Measurements from ENCODE around the gene GPRIN3. TPM values are rescaled to one million over a fixed set of nuclear protein-coding genes. Genes with fewer than 3 reads are reported as not detected.
A peak's percentile ranks its signal among the peaks of the same experiment; 100 is the strongest.

GPRIN3 gene
- total RNA-seq, 1 donor from 2014 or later = 2.6 TPM

- Histone ChIP-seq H3K9me3 (ENCODE audit: insufficient read depth, low read depth, low read length) (no peaks in the 10 kb centered on the region), H4K20me1 (ENCODE audit: insufficient read depth, low read length) (no peaks in the 10 kb centered on the region), H3K4me2 (ENCODE audit: low read length) (no peak overlapping the region), H3K27ac (ENCODE audit: low read depth, low read length) (no peak overlapping the region), H3K4me1 (ENCODE audit: insufficient read depth, low read length) (no peaks in the 10 kb centered on the region), H3K79me2 (ENCODE audit: insufficient read depth, low read length) (no peaks in the 10 kb centered on the region), H3K27me3 (ENCODE audit: insufficient read depth, low read length) (no peaks in the 10 kb centered on the region), H3K9ac (ENCODE audit: low read length) (no peak overlapping the region), H3K4me3 (ENCODE audit: insufficient read depth, low read depth, low read length) (no peak overlapping the region), H3K36me3 (ENCODE audit: insufficient read depth, low read length) (no peaks in the 10 kb centered on the region), H2AFZ (ENCODE audit: low read depth, low read length) (no peak overlapping the region)
- Mint-ChIP-seq H3K27ac (ENCODE audit: unreplicated experiment) (no peak overlapping the region), H3K4me3 (ENCODE audit: unreplicated experiment) (no peak overlapping the region), H3K36me3 (ENCODE audit: low read depth, unreplicated experiment) (no peaks in the 10 kb centered on the region), H3K27me3 (ENCODE audit: low read depth, unreplicated experiment) (no peaks in the 10 kb centered on the region), H3K9me3 (ENCODE audit: unreplicated experiment) (peaks cover 3% of the 10 kb centered on the region), H3K4me1 (ENCODE audit: low read depth, unreplicated experiment) (peaks cover 11% of the 10 kb centered on the region)
- no peak for FAIRE-seq
- TF ChIP-seq EZH2 (IDR thresholded peaks at IDR 0.05; ENCODE audit: insufficient read depth, low read length) (no peak), CTCF (IDR thresholded peaks at IDR 0.05; ENCODE audit: insufficient read depth, low read depth, low read length) (no peak)
- no peak for DNase-seq (ENCODE audit: low read depth)
Measured at GRCh38 chr4:89329280-89329679, 21.7 kb upstream of the GPRIN3 start.

GRCh38 chr4:89324671-89325070 is 17.1 kb upstream of the GPRIN3 start:
- Histone ChIP-seq H3K4me3 (ENCODE audit: insufficient read depth, low read depth, low read length) (no peak overlapping the region), H3K4me2 (ENCODE audit: low read length) (peak overlapping the region; percentile 1), H3K79me2 (ENCODE audit: insufficient read depth, low read length) (no peaks in the 10 kb centered on the region), H2AFZ (ENCODE audit: low read depth, low read length) (no peak overlapping the region), H3K27ac (ENCODE audit: low read depth, low read length) (no peak overlapping the region), H3K27me3 (ENCODE audit: insufficient read depth, low read length) (no peaks in the 10 kb centered on the region), H3K36me3 (ENCODE audit: insufficient read depth, low read length) (no peaks in the 10 kb centered on the region), H4K20me1 (ENCODE audit: insufficient read depth, low read length) (no peaks in the 10 kb centered on the region), H3K9me3 (ENCODE audit: insufficient read depth, low read depth, low read length) (no peaks in the 10 kb centered on the region), H3K9ac (ENCODE audit: low read length) (no peak overlapping the region), H3K4me1 (ENCODE audit: insufficient read depth, low read length) (no peaks in the 10 kb centered on the region)
- TF ChIP-seq EZH2 (IDR thresholded peaks at IDR 0.05; ENCODE audit: insufficient read depth, low read length) = no peak
- no peak for TF ChIP-seq CTCF (IDR thresholded peaks at IDR 0.05; ENCODE audit: insufficient read depth, low read depth, low read length)
- Mint-ChIP-seq H3K36me3 (ENCODE audit: low read depth, unreplicated experiment) (no peaks in the 10 kb centered on the region), H3K27me3 (ENCODE audit: low read depth, unreplicated experiment) (no peaks in the 10 kb centered on the region), H3K4me1 (ENCODE audit: low read depth, unreplicated experiment) (peaks cover 17% of the 10 kb centered on the region), H3K27ac (ENCODE audit: unreplicated experiment) (peak overlapping the region; percentile 63), H3K9me3 (ENCODE audit: unreplicated experiment) (peaks cover 3% of the 10 kb centered on the region), H3K4me3 (ENCODE audit: unreplicated experiment) (no peak overlapping the region)
- DNase-seq (ENCODE audit: low read depth) (peak; percentile 43), FAIRE-seq (no peak)

- Histone ChIP-seq H3K27ac (ENCODE audit: low read depth, low read length) (no peak overlapping the region), H4K20me1 (ENCODE audit: insufficient read depth, low read length) (no peaks in the 10 kb centered on the region), H2AFZ (ENCODE audit: low read depth, low read length) (no peak overlapping the region), H3K4me3 (ENCODE audit: insufficient read depth, low read depth, low read length) (no peak overlapping the region), H3K9ac (ENCODE audit: low read length) (no peak overlapping the region), H3K4me2 (ENCODE audit: low read length) (no peak overlapping the region), H3K36me3 (ENCODE audit: insufficient read depth, low read length) (no peaks in the 10 kb centered on the region), H3K79me2 (ENCODE audit: insufficient read depth, low read length) (no peaks in the 10 kb centered on the region), H3K4me1 (ENCODE audit: insufficient read depth, low read length) (no peaks in the 10 kb centered on the region), H3K9me3 (ENCODE audit: insufficient read depth, low read depth, low read length) (no peaks in the 10 kb centered on the region), H3K27me3 (ENCODE audit: insufficient read depth, low read length) (no peaks in the 10 kb centered on the region)
- H3K4me1 Mint-ChIP-seq (ENCODE audit: low read depth, unreplicated experiment) = peaks cover 29% of the 10 kb centered on the region
- FAIRE-seq (no peak), DNase-seq (ENCODE audit: low read depth) (no peak)
- H3K4me3 Mint-ChIP-seq (ENCODE audit: unreplicated experiment) = no peak overlapping the region
- H3K9me3 Mint-ChIP-seq (ENCODE audit: unreplicated experiment) = peaks cover 3% of the 10 kb centered on the region
- no peaks in the 10 kb centered on the region for H3K27me3 Mint-ChIP-seq (ENCODE audit: low read depth, unreplicated experiment)
- no peak for TF ChIP-seq CTCF (IDR thresholded peaks at IDR 0.05; ENCODE audit: insufficient read depth, low read depth, low read length)
- no peak for TF ChIP-seq EZH2 (IDR thresholded peaks at IDR 0.05; ENCODE audit: insufficient read depth, low read length)
- no peaks in the 10 kb centered on the region for H3K36me3 Mint-ChIP-seq (ENCODE audit: low read depth, unreplicated experiment)
- no peak overlapping the region for H3K27ac Mint-ChIP-seq (ENCODE audit: unreplicated experiment)
Measured at GRCh38 chr4:89322671-89323070, 15.1 kb upstream of the GPRIN3 start.

Measured in astrocyte (in vitro differentiated cells and primary cell).